Stimulated activated CD8-positive, alpha-beta memory T cell treated with anti-CD3 and anti-CD28 coated beads, Interleukin-4, amount 100 ng/mL, for 48 hours (primary cell): ENCODE measurements around the gene KLF4.
"Not testable (repeated sequence)": the region's sequence is repeated elsewhere in the genome, so short reads cannot be mapped to it uniquely, and the experiment has no call there.

Experiments used
- DNase-seq: peaks from one replicate; pipeline ENCODE4 v3.0.0-alpha.2; 2020

Gene KLF4

DNA sequence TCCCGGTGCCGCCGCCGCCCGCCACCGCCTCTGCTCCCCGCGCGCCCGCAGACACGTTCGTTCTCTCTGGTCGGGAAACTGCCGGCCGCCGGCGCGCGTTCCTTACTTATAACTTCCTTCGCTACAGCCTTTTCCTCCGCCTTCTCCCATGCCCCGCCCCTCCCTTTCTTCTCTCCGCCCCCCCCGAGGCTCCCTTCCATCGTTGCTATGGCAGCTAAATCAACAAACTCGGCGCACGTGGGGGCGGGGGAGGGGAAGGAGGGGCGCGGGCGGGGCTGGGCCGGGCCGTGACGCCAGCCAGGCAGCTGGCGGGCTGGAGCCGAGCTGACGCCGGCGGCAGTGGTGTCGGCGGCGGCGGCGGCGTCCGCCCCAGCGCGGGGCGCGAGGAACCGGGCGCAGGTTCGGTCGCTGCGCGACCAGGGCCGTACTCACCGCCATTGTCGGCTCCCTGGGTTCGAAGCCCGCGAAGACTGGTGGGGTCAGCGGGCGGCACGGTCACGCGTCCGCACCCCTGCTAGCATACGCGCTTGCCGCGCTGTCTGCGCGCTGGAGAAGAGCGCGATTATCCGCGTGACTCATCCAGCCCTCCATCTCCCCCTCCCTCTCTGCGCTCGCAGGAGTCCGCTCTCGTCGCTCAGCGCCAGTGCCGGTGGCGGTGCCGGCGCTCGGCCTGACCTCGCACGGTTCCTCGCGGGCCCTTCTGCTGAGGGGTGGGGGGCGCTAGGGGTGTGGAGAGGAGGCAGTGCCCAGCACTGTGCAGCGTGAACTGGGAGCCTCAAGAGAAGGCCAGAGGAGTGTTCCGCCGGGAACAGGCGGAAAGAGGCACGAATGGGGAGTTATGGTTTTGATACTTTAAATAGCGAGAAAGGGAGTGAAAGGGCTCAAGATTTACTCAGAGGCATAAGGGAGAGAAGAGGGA lies at the start of gene KLF4:
Gene KLF4, minus strand, starts transcription at position 83 of the 919 bp plus-strand sequence. CDS start 597 bp downstream, outside the sequence.
- peak; percentile 78 for DNase-seq

GRCh38 chr9:107536462-107536861 lies 46.9 kb upstream of the KLF4 start:
- no peak for DNase-seq

DNA sequence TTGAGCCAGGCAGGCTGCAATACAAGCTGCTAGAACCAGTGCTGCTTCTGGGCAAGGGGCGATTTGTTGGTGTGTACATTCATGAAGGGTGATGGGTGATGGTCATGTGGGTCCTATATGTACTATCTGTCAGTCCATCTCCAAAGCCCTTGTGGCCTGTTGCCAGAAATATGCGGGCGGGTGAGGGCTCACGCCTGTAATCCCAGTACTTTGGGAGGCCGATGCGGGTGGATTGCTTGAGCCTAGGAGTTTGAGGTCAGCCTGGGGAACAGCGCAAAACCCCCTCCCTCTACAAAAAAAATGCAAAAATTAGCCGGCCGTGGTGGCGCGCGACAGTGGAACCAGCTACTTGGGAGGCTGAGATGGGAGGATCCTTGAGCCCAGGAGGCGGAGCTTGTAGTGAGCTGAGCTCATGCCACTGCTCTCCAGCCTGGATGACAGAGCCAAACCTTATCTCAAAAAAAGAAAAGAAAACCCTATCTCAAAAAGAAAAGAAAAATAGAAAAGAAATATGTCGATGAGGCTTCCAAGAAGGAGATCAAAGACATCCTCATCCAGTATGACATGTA lies 45.0 kb upstream of the KLF4 start:
- DNase-seq = no peak

GRCh38 chr9:107530679-107531078 lies 41.1 kb upstream of the KLF4 start:
- no peak for DNase-seq

DNA sequence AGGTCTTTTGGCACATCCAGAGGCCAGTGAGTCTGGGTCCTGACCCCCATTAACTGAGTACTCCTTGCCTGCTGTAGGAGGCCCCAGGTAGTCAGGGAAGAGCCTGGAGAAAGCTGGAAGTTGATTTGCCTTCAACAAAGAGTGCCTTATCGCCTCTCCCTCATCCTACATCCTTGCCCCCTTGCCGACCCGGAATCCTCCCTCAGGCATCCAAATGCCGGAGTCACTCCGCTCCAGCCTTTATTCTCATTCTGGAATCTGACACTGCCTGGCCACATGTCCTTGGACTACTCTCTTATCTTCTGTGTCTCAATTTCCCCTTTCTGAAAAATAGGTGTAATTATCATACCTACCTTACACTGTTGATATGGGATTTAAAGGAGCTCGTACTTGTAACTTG lies 39.1 kb upstream of the KLF4 start:
- no peak for DNase-seq

DNA sequence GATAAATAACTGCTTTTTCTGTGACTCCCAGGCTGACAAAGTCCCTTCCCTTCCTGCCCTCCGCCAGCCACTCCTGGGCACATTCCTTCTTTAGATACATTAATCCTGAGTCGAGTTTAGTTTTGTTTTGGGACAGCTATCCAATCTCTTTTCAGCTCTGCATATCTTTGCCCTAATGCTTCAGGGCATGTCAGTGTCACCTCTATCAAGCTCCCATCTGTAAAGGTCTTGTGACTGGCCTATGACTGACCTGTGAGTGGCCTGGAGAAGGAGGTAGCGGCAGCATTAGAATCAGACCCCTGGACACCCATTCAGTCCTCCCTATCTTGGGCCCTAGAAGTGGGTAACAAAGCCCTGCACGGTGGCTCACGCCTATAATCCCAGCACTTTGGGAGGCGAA lies 34.0 kb upstream of the KLF4 start:
- DNase-seq = no peak

DNA sequence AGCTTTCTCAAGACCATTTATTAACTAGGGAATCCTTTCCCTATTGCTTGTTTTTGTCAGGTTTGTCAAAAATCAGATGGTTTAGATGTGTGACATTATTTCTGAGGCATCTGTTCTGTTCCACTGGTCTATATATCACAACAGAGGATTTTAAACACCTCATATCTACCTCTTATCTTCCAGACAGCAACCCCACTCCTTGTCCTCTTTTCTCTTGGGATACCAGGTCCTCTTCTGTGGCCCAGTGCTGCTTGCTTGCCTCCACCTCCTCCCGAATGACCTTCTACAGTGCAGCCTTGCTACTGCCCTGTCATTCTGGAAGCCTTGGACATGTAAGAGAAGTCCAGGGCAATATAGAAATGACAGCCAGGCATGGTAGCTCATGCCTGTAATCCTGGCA lies 30.6 kb upstream of the KLF4 start:
- no peak for DNase-seq

- DNase-seq = no peak
These were observed 28.7 kb upstream of the KLF4 start for GRCh38 chr9:107518037-107518807.

- no peak for DNase-seq
These were observed 24.0 kb upstream of the KLF4 start for GRCh38 chr9:107513464-107514100.

DNA sequence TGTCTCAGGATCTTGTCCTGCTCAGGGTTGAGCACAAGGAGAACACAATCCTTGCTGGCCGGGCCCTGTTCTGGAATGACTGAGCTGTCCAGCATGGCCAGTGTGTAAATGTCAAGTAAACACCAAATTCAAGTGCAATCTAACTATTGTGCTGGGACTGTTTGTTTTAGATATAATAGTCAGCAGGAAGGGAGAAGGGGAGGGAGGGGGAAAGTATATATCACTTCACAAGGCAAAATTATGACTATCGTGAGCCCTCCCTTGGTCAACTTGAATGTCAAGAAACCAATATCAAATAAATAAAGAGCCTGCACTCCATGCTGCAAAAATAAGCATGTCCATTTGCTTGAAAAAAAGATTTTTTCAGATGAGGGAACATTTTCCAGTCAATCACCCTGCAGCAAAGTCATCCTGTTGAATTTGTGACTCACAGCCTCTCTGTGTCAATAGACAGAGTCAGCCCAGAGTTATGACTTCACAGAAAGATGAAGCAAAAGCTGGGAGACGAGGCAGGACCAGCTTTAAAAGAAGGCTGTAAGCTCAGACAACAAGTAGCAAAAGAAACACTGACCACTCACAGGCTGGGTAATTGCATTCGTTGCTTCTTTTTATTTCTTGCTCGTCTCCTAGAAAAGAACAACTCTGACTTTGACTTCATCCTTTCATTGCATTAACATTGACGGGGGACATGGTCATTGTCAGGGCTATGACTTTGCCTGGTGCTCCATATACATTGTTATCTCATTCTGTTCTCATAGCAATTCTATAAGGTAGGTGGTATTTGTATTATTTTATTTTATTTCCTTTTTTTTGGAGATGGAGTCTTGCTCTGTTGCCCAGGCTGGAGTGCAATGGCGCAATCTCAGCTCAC lies 15.3 kb upstream of the KLF4 start:
- no peak for DNase-seq

- DNase-seq = no peak
These were observed 12.9 kb upstream of the KLF4 start for GRCh38 chr9:107502464-107502863.

DNA sequence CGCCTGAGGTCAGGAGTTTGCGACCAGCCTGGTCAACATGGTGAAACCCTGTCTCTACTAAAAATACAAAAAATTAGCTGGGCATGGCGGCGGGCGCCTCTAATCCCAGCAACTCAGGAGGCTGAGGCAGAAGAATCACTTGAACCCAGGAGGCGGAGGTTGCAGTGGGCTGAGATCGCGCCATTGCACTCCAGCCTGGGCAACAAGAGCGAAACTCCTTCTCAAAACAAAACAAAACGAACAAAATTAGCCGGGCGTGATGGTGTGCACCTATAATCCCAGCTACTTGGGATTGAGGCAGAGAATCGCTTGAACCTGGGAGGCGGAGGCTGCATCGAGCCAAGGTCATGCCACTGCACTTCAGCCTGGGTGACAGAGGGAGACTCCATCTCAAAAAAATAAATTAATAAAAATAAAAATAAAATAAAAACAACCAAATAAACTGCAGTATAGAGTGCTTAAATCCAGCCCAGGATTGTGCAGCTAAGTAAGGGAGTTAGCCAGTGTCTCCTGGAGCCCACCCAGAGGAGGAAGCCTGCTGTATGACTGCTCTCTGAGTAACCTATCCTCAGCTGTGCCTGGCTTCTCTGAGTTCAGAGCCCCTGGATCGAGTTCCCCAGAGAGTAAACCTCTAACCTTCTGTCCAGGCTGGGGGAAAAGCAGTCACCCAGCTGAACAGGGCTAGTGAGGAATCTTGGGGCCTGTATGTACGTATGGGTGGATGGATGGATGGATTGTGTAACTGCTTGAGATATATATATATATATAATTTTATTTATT lies 11.0 kb upstream of the KLF4 start:
- not testable (repeated sequence) for DNase-seq

- DNase-seq = no peak
These were observed 7.4 kb upstream of the KLF4 start for GRCh38 chr9:107496976-107497375.

DNA sequence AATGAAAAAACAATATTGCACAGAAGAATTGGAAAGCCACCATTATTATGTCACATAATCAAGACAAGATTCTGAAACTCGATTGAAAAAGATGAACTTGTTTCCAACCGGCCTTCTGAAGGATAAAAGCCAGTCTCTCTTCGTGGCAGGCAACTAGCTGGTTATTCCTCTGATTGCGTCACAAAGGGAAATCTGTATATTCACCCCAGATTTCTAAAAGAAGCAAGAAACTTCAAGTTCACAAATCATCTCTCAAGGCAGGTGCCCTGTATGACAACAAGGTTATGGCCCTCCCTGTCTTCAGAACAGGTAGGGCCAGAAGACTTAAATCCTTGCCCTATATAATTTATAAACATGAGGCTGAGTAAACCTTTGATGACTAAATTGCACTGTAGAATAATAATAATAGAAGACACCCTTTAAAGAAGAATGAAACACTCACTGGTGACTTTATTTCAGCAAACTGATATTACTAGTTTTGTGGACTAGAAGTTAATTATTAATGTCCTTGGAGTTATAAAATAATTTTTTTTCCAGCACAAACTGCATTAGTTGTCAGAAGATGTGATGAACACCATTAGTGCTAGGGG lies 2.9 kb upstream of the KLF4 start:
- no peak for DNase-seq

GRCh38 chr9:107491081-107492053 lies 1.8 kb upstream of the KLF4 start:
- DNase-seq = no peak

GRCh38 chr9:107490606-107490970 lies 1.0 kb upstream of the KLF4 start:
- not testable (repeated sequence) for DNase-seq

- no peak for DNase-seq
These were observed 360 bp downstream of the KLF4 start for GRCh38 chr9:107489144-107489673.

GRCh38 chr9:107488375-107489143 lies 1.0 kb downstream of the KLF4 start:
- DNase-seq = peak; percentile 36
